ENCODE data around the gene MINDY2. TPM values are rescaled to one million over a fixed set of nuclear protein-coding genes. Genes with fewer than 3 reads are reported as not detected.

Gene MINDY2
- 19.4 and 23.6 TPM in 2 replicates for total RNA-seq

GRCh38 chr15:58770857-58771620, at the start of gene MINDY2:
TSS of gene MINDY2 (plus strand) at chr15:58771302. CDS start at chr15:58771396, 94 bp downstream.

GRCh38 chr15:58749532-58750337, 21.4 kb upstream of the MINDY2 start, which contains the start of gene ADAM10:
TSS of gene ADAM10 (minus strand) at chr15:58749707. CDS start at chr15:58749534, 173 bp downstream.

Other genes with a start within 250 kb of the MINDY2 start
- gene ADAM10, start 21.6 kb upstream of the MINDY2 start, total RNA-seq, result 124 and 144 TPM in 2 replicates
- 80.7 and 99.8 TPM in 2 replicates for gene SLTM, start 162.4 kb downstream of the MINDY2 start, total RNA-seq
- 14.2 and 14.9 TPM in 2 replicates for gene RNF111, start 216.4 kb downstream of the MINDY2 start, total RNA-seq